NCI-H82 treated with DMSO at 0.1 percent for 48 hours (cell line): ENCODE results near the gene APOBEC3F.

Experiments used
- DNase-seq: peaks from one replicate; lab custom pipeline; 2025; ENCODE audit not compliant: unreplicated experiment; lab: John Stamatoyannopoulos, UW

The APOBEC3F gene

GRCh38 chr22:39090426-39091064 lies 49.9 kb downstream of the APOBEC3F start:
- DNase-seq, result no peak

DNA sequence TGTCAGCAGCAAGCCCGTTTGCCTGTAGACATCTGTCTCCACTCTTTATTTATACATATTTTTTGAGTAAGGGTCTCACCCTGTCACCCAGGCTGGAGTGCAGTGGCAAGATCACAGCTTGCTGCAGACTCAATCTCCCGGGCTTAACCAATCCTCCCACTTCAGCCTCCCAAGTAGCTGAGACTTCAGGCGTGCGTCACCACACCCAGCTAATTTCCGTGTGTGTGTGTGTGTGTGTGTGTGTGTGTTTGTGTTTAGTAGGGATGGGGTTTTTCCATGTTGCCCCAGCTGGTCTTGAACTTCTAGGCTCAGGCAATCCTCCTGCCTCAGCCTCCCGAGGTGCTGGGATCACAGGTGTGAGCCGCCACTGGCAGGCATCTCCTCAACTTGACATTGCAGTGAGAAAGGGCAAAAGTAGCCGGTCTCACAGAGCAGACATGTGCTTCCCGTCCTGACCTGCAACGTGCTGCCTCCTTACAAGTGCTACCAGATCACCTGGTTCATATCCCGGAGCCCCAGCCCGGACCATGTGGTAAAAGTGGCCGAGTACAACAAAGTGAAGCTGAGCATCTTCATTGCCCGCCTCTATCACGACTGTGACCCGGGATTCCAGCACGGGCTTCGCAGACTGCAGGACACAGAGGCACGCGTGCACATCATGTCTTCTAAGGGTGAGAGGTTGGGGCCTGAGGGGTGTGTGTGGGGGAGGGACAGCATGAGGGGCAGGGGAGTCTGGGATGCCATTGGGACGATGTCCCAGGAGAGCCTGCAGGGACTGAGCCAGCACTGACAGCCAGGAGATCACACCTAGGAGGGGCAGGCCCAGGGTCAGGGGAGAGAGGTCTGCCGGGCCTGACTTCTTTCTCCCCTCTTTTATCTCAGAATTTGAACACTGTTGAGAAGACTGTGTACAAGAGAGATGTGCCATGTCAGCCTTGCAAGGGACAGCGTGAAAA lies 50.7 kb downstream of the APOBEC3F start:
- DNase-seq, result no peak

GRCh38 chr22:39092111-39092862 lies 51.6 kb downstream of the APOBEC3F start:
- DNase-seq, result no peak

GRCh38 chr22:39094717-39095389 lies 54.2 kb downstream of the APOBEC3F start:
- DNase-seq, result no peak

GRCh38 chr22:39095971-39096370 lies 55.3 kb downstream of the APOBEC3F start:
- DNase-seq, result no peak

DNA sequence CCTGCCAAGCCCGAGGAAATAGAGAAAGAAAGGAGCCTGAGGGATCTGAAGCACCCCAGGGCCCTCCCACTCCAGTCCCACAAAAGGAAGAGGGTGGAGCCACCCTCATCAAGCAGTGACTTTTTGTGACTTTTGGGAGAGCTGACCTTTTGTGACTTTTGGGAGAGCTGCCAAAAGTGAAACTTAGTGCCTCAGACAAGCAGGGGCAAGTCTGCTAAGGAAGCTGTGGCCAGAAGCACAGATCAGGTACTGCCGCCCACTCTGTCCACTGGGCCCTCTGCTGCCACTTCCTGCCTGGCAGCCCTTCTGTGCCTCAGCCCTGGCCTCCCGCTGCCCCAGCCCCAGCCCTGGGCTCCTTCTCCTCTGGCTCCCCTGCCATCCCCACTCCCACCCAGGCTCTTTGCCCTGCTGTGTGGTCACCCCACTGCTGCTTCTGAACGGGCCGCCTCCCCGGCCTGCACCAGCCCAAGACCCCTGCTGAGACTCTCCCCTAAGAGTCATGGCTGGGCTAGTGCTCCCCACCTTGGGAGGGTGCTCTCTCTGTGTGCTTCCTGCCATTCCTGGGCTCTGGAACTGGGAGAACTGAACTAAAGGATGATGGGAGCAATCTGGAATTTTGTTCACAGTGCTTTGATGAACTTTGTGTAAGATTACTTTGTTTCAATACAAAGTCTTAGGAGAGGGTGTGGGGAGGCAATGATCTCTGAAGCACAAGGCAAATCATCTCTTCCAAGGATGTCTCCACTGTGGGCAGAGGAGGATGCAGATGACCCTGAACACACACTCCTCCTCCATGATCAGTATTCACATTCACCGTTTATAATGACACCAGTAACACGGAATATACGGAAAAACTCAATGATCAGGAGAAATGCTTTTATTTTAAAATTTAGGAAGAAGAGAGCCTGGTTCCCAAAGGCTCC lies 56.7 kb downstream of the APOBEC3F start, which contains the start of gene APOBEC3H:
TSS of gene APOBEC3H (plus strand) at position 147 of the 923 bp plus-strand sequence. CDS start 3,035 bp downstream, outside the sequence.
- no peak for DNase-seq

DNA sequence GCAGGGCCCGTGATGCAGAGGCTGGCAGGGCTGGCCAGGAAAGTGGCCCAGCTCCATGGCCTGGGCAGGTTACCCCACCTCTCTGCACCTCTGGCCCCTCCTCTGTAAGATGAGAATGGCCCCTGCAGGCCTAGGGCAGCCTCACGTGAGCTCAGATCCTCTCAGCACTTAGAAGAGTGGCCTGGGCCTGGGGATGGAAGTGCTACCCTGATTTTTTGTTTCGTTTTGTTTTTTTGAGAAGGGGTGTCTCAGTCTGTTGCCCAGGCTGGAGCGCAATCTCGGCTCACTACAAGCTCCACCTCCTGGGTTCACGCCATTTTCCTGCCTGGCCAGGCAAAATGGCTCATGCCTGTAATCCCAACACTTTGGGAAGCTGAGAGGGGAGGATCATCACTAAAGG lies 57.4 kb downstream of the APOBEC3F start:
- no peak for DNase-seq

- no peak for DNase-seq
These were observed 57.9 kb downstream of the APOBEC3F start for GRCh38 chr22:39098576-39098975.

DNA sequence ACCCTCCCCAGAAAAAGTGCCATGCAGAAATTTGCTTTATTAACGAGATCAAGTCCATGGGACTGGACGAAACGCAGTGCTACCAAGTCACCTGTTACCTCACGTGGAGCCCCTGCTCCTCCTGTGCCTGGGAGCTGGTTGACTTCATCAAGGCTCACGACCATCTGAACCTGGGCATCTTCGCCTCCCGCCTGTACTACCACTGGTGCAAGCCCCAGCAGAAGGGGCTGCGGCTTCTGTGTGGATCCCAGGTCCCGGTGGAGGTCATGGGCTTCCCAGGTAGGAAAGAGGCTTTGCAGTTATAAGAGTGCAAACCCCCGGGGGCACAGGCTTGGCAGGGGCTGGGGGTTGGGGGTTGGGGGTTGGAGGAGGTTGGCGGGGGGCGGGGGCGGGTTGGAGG lies 60.6 kb downstream of the APOBEC3F start:
- no peak for DNase-seq

DNA sequence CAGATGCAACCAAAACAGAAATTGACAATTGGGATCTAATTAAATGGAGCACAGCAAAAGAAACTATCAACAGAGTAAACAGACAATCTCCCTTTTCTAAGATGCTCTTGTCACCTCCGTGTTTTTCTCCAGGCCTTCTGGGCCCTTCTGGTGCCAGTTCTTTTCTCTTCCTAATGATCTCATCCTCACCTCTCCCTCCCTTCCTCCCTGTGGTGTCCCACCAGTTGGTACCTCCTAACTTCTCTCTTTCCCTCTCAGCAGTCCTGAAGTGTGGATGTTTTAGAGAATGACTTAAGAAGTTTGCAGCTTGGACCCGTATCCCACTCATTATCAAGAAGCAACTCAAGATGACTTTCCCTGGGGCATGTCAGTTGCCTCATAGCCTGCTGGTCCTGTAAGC lies 62.8 kb downstream of the APOBEC3F start:
- no peak for DNase-seq
